GM12801 (cell line): ENCODE data around the gene PLA2R1.

Source experiments
- TF ChIP-seq, protein P1 (sequence below): IDR thresholded peaks from one replicate; pipeline ENCODE4 v1.5.1; 2011; ENCODE audit warnings: control low read depth; ENCODE audit not compliant: insufficient read length; ENCODE audit errors: extremely low read depth

The PLA2R1 gene

DNA sequence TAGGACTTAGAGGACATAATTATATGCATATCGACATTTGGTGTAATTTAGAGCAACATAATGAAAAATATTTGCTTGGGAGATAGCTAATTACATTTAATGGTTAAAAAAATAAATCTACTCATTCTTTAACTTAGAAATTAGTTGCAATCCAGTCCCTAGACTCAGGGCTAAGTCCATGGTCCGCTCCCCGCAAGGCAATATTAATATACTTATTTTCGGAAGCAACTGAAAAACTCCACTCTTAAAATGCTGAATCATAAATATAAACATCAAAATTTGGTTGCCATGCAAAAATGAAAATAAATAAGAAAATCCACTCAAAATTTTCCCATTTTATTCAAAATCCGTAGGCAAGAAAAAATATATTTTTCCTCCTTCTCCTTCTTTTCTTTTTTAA, 164.7 kb downstream of the PLA2R1 start:
- TF ChIP-seq, protein P1, sequence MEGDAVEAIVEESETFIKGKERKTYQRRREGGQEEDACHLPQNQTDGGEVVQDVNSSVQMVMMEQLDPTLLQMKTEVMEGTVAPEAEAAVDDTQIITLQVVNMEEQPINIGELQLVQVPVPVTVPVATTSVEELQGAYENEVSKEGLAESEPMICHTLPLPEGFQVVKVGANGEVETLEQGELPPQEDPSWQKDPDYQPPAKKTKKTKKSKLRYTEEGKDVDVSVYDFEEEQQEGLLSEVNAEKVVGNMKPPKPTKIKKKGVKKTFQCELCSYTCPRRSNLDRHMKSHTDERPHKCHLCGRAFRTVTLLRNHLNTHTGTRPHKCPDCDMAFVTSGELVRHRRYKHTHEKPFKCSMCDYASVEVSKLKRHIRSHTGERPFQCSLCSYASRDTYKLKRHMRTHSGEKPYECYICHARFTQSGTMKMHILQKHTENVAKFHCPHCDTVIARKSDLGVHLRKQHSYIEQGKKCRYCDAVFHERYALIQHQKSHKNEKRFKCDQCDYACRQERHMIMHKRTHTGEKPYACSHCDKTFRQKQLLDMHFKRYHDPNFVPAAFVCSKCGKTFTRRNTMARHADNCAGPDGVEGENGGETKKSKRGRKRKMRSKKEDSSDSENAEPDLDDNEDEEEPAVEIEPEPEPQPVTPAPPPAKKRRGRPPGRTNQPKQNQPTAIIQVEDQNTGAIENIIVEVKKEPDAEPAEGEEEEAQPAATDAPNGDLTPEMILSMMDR: no peak

DNA sequence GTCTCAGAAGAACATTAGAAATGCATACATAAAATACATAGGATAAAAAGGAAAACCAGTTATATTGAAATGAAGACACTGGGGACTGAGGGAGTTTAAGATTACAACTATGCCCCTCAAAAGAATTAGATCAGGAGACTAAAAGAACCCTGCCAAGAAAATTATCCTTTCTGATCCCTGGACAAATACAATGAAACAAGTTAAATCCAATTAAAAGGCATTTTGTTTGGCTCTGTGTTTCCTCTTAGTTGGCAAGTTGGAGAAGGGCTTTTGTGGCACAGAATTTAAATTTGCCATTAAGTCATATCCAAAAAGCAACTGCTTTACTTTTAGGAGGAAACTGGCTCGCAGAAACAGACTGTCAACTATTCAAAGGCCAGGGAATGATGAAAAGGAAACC, 165.3 kb downstream of the PLA2R1 start:
- TF ChIP-seq, protein P1: no peak

DNA sequence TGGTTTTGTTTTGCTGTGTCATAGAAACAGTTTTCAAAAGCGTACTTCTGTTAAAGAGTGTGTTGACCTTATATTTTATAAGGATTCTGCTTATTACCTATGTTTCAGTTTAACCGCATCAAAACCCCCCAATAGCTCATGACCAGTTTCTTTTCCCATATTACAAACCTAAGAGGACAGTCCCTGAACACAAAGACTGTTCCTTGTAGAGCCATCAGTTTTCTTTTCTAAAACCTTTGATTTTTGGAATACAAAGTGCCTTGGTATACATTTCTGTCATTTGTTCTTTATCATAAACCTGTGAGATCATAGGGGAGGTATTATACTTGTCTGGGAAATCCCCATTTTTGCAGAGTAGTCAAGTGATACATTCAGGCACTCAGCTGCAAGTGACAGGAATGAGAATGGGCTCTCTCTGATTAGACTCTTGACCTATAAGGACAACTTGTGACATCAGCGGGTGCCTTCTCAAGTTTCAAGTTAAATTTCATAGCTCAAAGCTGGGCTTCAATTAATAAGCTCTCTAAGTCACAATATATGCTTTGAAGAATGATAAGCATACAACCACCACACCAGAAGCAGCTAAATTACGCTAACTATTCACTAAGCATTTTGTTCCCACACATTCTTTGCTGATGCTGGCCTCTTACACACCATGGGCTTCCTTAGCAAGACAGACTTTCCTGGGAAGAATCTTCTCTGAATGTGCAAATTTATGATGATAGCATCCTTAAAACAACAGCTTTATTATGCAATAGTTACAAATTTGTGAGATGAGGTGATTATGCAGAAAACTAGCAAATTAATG, 167.0 kb downstream of the PLA2R1 start:
- TF ChIP-seq, protein P1: no peak

DNA sequence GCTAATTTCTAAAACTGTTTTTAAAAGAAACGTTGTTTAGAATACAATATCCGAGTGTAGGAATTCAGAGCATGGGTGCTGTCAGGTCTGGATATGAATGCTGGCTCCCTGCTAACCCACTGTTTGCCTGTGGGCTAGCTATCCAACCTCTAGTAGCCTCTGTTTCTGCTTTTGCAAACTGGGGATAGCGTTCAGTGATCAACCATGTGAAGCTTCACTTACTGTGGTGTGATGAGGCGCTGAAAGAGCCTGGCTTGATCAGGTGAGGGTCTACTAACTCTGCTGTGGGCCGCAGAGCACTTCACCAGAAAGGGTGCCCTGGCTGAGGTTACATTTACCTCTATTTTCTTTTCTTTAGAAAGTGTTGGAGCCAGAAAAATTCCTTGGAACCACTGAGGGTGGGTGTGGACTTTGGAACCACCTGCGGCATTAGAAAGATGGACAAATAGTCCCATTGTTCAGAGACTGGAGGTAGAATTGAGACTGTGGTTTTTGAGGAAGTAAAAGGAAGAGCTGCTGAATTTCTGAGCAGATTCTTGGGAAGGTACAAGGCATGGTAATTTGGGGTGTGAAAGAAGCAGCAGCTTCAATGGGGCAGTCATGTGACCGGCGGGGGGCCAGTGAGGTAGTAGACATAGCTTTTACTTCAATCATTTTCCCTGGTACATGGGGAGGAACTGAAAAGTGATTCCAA, 168.1 kb downstream of the PLA2R1 start:
- TF ChIP-seq, protein P1: no peak

DNA sequence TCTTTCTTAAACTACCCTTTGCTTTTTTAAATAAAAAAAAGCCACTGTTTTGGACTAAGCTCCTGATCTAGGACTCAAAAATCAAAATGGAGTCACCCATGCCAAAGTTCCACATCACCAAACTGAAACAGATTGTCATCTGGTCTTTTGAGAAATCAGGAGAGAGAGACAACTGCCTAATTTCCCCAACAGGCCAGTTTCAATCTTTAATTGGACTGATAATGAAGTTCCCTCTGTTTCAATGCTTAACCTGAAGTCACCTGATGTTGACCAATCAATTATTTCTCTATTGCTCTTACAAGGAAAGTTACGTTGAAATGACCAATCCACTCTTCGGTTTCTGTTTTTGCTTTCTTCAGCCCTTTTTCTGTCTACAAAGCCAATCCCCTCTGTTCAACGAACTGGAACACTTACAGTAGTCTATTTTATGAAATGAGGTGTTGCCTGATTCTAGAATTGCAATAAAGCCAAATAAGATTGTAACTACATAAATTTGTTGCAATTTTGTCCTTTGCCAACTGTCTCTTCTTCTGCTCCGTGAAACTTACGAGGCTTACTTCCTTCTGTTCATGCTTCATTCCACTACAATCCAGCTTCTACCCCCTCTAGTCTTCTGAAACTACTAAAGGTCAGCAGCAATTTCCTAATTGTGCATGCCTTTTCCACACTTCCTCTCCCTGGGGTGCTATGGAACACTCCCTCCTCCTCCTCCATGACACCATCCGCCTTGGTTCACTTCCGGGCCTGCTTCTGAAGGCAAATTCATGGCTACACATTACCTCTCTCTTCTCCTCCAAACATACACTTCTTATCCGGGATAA, 169.2 kb downstream of the PLA2R1 start:
- TF ChIP-seq, protein P1: no peak

DNA sequence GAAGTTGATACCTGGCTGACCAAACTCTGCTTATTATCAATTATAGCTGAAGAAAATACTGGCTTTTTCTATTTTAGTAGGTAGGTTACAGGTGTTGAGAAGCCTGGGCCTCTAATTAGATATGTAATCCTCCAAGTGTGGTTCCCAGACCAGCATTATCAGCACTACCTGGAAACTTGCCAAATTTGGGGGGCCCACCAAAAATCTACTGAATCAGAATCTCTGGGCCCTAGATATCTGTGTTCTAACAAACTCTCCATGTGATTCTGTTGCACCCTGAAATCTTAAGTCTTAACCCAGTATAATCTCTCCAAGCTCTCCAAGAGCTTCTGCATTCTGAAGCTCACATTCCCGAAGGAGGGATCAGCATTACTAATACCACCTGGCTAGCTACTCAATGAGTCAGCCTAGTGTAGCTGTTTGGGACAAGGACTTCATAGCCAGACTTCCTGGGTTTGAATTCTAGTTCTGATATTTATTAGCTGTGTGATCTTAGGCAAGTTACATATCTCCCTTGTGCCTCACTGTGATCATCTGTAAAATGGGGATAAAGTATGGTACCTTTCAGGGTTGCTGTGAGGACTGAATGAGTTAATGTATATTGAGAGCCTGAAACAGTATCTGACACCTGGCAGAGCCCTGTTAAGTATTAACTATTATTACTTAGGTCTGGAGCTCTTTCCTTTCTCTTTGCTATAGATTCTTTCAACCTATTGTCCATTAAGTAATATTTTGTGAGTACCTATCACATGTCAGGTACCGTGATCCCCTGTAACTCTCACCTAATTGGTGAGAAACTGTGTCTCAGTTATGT, 170.3 kb downstream of the PLA2R1 start:
- TF ChIP-seq, protein P1: no peak

DNA sequence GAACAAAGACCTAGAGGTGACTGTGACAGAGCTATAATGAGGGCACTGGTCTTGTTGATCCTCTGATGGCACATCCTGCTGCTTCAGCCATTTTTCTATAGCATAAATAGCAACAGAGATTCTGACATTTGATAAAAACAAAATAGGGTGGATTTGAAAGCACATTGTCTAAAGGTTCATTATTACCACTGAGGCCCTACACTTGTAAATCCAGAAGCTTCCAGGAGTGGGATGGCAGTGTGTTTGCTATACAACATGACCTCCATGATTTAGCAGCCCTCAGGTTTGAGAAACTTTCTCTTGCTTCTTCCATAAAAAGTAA, 171.2 kb downstream of the PLA2R1 start:
- TF ChIP-seq, protein P1: no peak
